Measurements from ENCODE around the gene OS9.
"Not testable (repeated sequence)": the region's sequence is repeated elsewhere in the genome, so short reads cannot be mapped to it uniquely, and the experiment has no call there.

Gene OS9

DNA sequence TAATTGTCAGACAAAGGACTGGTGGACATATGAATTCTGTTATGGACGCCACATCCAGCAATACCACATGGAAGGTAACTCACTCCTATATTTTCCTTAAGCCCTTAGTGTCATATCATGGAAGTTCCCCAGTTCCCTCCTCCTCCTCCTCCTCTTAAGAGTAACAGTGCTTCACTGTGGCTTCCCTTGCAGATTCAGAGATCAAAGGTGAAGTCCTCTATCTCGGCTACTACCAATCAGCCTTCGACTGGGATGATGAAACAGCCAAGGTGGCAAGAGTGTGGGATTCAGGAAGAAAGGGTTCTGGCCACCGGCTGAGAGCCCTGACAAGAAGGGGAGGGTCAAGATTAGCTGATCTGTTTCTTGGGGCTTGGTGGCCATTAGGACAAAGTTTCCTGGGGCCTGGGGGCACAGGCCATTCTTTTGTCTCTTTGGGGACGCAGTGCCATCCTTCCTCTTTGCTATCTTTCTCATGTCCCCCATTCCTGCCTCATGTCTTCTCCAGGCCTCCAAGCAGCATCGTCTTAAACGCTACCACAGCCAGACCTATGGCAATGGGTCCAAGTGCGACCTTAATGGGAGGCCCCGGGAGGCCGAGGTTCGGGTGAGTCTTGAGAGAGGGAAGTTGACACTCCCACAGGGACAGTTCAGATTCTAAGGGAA lies 2.0 kb downstream of the OS9 start:
- no peak for DNase-seq (ENCODE audit: low read depth)

DNA sequence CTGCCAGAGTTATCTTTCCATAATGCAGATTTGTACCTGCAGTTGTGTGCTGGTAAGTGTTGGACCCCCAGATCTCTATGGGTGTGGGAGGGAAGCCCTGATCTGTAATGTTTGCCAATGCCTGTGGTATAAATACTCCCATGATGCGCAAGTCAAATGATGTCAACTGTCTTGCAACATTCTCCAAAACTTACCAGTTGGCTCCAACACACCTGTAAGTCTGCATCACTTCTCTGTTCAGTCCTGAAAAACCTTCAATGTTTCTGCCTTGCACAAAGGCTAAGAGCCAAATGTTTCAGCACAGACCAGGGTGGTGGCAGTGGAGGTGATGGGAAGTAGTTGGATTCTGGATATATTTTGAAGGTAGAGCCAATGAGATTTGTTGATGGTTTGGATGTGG lies 3.1 kb downstream of the OS9 start:
- no peak for DNase-seq (ENCODE audit: low read depth)

DNA sequence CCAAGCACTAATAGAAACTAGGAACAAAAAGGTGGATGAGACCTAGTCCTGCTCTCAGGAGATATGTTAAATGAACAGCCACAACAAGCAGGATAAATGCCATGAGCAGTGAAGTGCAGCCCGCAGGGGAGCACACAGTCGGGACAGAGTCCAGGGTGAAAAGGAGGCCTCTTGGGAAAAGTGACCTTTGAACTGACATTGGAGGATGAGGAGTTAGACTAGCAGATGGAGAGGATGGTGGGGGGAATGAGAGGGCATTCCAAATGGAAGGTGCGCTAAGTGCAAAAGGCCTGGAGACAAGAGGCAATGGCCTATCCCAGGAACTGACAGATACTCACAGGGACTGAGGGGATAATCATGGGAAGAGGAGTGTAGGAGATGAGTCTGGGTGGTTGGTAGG lies 4.5 kb downstream of the OS9 start:
- no peak for DNase-seq (ENCODE audit: low read depth)

DNA sequence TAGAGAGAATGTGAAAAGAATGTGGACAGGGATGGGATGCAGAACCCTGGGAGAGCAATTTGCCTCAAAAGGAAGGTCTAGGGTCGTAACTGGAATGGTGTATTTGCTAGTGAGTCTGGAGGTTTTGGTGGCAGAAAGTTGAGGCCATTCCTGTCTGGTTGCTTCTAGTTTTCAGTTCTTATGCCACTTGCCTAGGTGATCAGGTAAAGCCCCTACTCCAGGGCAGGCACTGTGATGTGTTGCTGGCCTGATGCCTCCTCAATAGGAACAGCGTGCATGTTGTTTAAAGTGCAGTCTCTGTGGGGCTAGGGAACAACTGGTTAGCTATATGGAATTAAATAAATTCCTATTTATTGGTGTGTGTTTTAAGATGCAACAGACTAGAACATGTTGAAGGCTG lies 6.4 kb downstream of the OS9 start:
- no peak for DNase-seq (ENCODE audit: low read depth)

DNA sequence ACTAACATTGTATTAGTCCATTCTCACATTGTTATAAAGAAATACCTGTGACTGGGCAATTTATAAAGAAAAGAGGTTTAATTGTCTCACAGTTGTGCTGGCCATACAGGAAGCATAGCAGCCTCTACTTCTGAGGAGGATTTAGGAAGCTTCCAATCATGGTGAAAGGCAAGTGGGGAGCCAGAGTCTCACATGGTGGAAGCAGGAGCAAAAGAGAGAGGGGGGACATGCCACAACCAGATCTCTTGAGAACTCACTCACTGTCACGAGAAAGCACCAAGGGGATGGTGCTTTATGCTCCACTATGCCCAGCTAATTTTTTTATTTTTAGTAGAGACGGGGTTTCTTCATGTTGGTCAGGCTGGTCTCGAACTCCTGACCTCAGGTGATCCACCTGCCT lies 13.3 kb downstream of the OS9 start:
- DNase-seq (ENCODE audit: low read depth), result no peak

DNA sequence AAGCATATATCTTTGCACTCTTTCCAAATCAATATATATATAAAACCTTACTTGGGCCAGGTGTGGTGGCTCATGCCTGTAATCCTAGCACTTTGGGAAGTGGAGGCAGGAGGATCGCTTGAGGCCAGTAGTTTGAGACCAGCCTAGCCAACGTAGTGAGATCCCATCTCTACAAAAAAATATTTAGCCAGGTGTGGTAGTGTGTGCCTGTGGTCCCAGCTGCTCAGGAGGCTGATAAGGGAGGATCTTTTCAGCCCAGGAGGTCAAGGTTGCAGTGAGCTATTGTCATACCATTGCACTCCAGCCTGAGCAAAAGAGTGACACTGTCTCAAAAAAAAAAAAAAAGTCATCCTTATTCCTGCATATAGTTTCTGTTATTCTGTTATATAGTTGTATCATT lies 14.4 kb downstream of the OS9 start:
- no peak for DNase-seq (ENCODE audit: low read depth)

DNA sequence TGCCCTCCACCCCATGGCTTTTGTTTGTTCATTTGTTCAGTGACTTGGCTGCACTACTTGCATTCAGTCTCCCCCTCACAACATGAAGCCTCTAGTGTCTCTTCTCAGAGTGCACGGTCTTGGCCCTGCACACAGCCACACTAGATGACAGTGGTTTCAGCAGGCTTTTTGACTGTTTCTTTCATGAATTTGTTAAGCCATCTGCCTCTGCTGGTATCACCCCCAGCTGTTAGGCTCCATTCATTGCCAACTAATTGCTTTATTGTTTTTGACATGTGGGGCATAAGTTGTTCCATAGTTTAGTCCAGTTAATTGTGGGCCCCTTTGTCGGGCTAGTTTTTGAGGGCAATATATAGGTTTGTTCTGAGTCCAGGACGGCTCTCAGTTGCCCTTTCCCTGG lies 18.8 kb downstream of the OS9 start:
- DNase-seq (ENCODE audit: low read depth), result no peak

DNA sequence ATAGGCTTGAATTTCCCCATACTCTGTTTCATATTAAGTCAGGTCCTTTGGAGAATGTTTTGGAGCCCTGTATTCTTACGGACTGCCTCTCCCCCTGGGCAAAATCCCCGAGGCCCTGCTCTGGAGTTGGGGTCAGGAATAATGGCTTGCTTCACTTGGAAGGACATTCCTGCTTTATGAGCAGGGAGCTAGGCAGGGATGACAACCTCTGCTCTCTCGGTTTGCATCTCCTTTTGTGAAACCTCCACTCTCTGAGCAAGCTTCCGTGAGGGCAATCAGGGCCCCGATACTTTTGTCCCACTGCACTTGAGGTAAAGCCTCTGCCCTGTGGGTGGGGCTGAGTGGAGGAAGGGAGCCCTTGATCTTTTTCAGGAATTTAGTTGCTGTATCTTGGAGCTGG lies 19.3 kb downstream of the OS9 start:
- no peak for DNase-seq (ENCODE audit: low read depth)

DNA sequence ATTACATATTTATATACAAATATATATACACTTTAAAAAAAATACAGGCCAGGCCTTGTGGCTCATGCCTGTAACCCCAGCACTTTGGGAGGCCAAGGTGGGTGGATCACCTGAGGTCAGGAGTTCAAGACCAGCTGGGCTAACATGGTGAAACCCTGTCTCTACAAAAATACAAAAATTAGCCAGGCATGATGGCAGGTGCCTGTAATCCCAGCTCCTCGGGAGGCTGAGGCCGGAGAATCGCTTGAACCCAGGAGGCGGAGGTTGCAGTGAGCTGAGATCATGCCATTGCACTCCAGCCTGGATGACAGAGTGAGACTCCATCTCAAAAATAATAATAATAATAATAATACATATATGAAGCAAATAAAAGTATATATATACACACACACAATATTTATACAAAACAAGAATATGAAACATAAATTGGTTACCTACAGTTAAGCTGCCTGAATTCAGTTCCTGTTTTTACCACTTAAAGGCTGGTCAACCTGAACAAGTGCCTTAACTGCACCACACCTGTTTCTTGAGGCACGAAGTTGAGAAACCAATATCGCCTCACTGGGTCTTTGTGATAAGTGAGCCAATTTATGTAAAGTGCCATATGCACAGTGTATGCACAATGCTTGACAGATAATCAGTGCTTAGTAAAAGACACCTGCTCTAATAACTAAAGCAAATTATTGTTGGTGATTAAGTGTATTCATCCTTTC lies 21.3 kb downstream of the OS9 start:
- not testable (repeated sequence) for DNase-seq (ENCODE audit: low read depth)

DNA sequence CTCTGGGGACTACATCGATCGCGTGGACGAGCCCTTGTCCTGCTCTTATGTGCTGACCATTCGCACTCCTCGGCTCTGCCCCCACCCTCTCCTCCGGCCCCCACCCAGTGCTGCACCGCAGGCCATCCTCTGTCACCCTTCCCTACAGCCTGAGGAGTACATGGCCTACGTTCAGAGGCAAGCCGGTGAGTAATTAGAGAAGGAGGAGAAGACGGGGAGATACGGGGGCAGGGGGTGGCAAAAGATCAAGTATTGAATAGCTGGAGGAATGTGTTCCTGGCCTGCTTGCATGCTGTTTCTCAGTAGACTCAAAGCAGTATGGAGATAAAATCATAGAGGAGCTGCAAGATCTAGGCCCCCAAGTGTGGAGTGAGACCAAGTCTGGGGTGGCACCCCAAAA lies 21.9 kb downstream of the OS9 start:
- no peak for DNase-seq (ENCODE audit: low read depth)

DNA sequence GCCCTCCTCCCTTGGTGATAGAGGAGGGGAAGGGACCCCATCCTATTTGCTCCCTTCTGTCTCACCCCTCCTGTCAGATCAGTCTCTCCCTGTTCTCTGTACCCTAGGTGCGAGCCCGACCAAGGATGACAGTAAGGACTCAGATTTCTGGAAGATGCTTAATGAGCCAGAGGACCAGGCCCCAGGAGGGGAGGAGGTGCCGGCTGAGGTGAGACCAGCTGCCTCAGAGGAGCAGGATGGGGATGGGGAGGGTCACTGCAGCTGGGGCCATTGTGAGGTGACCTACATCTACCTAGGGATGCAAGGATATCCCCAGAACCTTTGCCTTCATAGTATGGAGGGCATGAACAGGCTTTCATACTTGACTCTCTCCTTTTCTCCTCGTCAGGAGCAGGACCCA lies 22.4 kb downstream of the OS9 start:
- no peak for DNase-seq (ENCODE audit: low read depth)

DNA sequence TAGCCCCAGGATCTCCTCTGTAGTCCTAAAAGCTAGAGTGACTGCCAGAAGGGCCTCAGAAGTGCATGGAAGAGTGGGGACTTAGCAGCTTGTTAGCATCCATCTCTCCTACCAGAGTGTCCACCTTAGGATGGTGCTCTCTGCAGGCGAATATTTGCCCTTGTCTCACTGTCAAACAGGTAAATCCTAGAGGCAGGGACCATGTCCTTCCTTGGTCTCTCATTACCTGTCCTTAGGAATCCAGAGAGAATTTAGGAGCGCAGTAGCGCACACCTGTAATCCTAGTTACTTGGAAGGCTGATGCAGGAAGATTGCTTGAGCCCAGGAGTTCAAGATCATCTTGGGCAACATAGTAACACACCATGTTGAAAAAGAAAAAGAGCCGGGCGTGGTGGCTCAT lies 23.2 kb downstream of the OS9 start:
- no peak for DNase-seq (ENCODE audit: low read depth)

DNA sequence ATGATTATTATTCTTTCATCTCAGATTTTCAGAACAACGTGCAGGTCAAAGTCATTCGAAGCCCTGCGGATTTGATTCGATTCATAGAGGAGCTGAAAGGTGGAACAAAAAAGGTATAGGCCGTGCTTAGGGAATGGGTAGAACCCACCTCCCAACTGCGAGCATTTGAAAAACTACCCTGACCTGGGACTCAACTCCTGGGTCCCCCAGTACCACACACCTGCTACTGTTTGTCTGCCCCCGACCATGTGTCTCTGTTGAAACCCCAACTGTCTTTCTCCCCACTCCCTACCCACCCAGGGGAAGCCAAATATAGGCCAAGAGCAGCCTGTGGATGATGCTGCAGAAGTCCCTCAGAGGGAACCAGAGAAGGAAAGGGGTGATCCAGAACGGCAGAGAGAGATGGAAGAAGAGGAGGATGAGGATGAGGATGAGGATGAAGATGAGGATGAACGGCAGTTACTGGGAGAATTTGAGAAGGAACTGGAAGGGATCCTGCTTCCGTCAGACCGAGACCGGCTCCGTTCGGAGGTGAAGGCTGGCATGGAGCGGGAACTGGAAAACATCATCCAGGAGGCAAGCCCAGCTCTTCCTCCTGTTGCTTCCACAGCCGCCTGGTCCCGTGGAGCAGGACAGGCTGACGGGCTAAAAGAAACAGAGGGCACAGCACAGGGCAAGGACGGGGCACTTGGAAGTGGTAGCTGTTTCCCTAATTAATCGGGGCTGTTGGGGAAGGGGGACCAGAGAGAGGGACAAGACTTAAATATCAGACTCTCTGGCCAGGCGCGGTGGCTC lies 24.1 kb downstream of the OS9 start:
- no peak for DNase-seq (ENCODE audit: low read depth)

DNA sequence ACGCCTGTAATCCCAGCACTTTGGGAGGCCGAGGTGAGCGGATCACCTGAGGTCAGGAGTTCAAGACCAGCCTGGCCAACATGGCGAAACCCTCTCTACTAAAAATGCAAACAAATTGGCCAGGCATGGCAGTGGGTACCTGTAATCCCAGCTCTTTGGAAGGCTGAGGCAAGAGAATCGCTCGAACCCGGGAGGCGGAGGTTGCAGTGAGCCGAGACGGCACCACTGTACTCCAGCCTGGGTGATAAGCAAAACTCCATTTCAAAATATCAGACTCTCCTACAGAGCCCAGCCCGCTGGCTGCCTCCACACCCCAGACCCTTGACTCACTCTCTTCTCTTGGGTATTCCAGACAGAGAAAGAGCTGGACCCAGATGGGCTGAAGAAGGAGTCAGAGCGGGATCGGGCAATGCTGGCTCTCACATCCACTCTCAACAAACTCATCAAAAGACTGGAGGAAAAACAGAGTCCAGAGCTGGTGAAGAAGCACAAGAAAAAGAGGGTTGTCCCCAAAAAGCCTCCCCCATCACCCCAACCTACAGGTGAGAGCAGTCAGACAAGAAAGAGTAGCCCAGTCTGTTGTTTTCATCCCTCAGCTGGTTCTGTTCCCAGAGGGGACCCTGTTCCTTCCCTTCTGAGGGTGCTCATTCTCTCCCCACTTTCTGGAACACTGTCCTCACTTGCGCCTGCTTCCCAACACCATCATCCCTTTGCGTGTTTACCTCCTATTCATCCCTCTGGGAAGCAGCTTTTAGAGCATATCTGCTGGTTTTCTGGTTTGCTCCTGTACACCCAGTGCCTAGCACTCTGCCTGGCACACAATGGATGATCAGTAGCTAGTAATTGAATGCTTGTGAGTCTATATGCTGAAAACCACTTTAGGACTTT lies 25.0 kb downstream of the OS9 start:
- DNase-seq (ENCODE audit: low read depth), result no peak

DNA sequence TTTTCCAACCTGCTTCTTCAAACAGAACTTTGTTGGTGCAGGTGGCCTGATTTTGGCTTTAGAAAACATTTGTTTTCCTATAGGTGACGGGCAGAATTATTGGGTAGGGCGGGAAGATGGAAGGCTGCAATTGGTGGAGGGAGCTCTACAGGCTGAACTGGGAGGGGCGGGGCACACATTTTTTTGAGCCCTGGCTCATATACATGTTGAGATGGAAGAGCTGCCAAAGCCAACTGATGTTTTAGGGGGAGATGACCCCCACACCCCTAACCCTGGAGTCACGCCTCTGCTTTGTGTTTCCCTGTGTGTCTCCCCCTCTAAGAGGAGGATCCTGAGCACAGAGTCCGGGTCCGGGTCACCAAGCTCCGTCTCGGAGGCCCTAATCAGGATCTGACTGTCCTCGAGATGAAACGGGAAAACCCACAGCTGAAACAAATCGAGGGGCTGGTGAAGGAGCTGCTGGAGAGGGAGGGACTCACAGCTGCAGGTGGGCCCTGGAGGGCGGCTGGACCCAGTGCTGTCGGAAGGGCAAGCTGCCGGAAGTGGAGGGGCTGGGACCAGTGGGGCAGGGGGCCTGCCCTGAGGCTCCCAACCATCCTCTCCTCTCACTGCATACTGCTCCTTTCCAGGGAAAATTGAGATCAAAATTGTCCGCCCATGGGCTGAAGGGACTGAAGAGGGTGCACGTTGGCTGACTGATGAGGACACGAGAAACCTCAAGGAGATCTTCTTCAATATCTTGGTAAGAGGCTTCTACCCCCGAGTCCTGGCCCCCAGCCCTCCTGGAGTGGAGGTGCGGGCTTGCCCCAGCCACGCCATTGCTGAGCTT lies 26.1 kb downstream of the OS9 start:
- no peak for DNase-seq (ENCODE audit: low read depth)

DNA sequence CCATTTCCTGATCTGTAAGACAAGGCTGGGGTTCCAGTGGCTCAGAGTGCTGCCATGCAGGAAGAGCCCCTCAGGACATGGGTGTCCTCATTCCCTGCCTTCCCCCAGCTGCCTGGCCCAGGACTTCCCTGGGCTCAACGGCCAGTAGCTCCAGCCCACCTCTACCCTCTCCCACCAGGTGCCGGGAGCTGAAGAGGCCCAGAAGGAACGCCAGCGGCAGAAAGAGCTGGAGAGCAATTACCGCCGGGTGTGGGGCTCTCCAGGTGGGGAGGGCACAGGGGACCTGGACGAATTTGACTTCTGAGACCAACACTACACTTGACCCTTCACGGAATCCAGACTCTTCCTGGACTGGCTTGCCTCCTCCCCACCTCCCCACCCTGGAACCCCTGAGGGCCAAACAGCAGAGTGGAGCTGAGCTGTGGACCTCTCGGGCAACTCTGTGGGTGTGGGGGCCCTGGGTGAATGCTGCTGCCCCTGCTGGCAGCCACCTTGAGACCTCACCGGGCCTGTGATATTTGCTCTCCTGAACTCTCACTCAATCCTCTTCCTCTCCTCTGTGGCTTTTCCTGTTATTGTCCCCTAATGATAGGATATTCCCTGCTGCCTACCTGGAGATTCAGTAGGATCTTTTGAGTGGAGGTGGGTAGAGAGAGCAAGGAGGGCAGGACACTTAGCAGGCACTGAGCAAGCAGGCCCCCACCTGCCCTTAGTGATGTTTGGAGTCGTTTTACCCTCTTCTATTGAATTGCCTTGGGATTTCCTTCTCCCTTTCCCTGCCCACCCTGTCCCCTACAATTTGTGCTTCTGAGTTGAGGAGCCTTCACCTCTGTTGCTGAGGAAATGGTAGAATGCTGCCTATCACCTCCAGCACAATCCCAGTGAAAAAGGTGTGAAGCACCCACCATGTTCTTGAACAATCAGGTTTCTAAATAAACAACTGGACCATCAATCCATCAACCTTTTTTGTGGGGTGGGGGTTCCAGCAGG lies 27.0 kb downstream of the OS9 start:
- no peak for DNase-seq (ENCODE audit: low read depth)

DNA sequence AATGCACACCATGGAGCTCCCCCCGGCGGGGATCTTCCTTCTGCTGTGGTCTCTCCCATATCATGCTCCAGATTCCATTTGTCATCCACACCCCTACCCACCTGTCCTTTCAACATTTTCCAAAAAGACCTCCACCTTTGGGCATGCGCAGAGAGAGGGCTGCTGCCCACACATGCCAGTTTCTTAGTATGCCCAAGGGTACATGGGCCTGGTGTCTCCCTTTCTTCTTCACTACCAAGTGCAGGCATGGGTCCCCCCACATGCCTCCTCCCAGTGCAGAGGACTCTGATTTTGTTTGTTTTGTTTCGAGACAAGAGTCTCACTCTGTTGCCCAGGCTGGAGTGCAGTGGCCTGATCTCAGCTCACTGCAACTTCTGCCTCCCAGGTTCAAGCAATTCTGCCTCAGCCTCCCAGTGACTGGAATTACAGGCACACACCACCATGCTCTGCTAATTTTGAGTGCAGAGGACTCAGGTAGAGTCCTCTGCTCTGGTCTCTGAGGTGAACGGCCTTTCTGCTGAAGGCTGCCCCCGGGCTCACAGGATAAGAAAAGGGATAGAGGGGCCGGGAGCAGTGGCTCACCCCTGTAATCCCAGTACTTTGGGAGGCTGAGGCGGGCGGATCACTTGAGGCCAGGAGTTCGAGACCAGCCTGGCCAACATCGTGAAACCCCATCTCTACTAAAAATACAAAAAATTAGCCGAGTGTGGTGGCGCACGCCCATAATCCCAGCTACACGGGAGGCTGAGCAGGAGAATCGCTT lies 28.1 kb downstream of the OS9 start:
- not testable (repeated sequence) for DNase-seq (ENCODE audit: low read depth)

DNA sequence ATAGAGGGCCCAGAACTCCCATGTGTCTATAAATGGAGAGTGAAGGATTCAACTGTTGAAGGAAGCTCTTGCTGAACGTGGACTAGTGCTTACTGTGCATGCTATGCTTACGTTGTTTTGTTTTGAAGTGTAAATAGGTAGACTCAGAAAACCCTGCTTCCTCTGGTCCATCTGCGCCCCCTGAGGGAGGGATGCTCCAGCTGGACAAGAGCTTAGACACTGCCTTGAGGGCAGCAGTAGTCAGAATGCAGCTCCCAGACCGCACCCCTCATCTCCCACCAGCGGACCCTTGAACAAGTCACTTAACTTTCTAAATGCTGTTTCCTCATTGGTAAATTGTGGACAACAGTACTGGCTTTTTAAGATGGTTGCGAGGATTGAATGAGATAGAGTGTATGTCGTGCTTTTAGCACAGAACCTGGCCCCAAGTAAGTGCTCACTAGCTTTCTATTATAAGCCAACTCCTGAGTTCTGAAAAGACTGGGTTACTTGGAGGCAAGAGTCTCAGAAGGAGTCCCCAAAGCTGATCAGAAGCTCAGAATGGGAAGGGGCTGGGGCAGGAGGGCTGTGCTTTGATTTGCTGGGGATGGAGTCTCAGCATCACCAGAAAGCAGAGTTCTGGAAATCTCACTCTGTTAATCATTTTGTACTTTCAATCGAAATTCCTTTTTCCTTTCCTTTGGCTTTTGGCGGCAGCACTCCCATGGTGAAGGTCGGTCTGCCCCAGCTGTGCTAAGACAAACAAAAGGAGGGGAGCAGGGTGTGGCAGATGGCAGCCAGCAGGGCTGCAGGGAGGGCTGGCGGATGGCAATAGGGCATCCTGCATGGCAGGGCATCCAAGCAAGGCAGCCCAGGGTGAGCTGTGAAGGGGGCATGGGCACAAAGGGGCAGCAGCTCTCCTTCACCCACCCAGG lies 29.0 kb downstream of the OS9 start:
- no peak for DNase-seq (ENCODE audit: low read depth)

All from amniotic epithelial cell (primary cell).